Measurements from ENCODE around the gene TAF4.

GRCh38 chr20:62040933-62041332 is 24.7 kb downstream of the TAF4 start:
- TF ChIP-seq BHLHE40 (IDR thresholded peaks at IDR 0.05; ENCODE audit: borderline replicate concordance): no peak
- no peak for TF ChIP-seq ELF4 (IDR thresholded peaks at IDR 0.05)
- TF ChIP-seq FOXK2 (IDR thresholded peaks at IDR 0.05): no peak
- no peak for TF ChIP-seq FOXM1 (IDR thresholded peaks at IDR 0.05; ENCODE audit: borderline replicate concordance)
- no peak for TF ChIP-seq PKNOX1 (IDR thresholded peaks at IDR 0.05)
- no peak for TF ChIP-seq HDGF (IDR thresholded peaks at IDR 0.05; ENCODE audit: borderline replicate concordance)
- no peak for TF ChIP-seq LEF1 (IDR thresholded peaks at IDR 0.05; ENCODE audit: borderline replicate concordance)
- TF ChIP-seq SP1 (IDR thresholded peaks at IDR 0.05): no peak
- TF ChIP-seq FOXA1 (IDR thresholded peaks at IDR 0.05): no peak
- no peak for TF ChIP-seq NFRKB (IDR thresholded peaks at IDR 0.05)
- TF ChIP-seq L3MBTL2 (conservative IDR thresholded peaks at IDR 0.05): no peak
- no peak for TF ChIP-seq SUZ12 (IDR thresholded peaks at IDR 0.05)
- no peak for TF ChIP-seq TARDBP (IDR thresholded peaks at IDR 0.05)

Data from HEK293T (cell line).